ENCODE measurements around the gene BLOC1S4. TPM values are rescaled to one million over a fixed set of nuclear protein-coding genes. Genes with fewer than 3 reads are reported as not detected.

Gene BLOC1S4
- total RNA-seq, 1 experiment from 2014 or later: 14.9 TPM

DNA sequence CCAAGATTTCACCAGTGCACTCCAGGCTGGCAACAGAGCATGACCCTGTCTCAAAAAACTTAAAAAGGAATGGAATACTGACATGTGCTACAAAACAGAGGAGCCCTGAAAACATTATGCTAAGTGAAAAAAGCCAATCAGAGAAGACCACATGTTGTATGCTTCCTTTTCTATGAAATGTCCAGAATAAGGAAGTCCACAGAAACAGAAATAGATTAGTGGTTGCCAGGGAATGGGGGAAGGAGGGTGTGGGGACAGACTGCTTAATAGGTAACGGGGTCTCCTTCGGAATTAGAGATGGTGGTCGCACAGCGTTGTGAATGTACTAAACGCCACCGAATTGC, 36.5 kb downstream of the BLOC1S4 start:
- Histone ChIP-seq H2BK20ac (ENCODE audit: low read depth, low read length, poor library complexity, severe bottlenecking) (no peak overlapping the region), H4K8ac (replicated peaks; ENCODE audit: insufficient read length, low read depth, low read length) (no peak overlapping the region), H2AFZ (ENCODE audit: low read length) (no peak overlapping the region), H3K14ac (ENCODE audit: insufficient read depth, low read length) (no peak overlapping the region), H3K23ac (ENCODE audit: insufficient read length, low read depth, low read length) (no peak overlapping the region), H2BK5ac (ENCODE audit: insufficient read length, low read length) (no peak overlapping the region), H2BK120ac (ENCODE audit: low read depth, low read length, poor library complexity, severe bottlenecking) (no peak overlapping the region), H4K91ac (ENCODE audit: insufficient read length, low read depth, low read length) (no peak overlapping the region), H3K4me1 (ENCODE audit: insufficient read depth, low read length) (no peaks in the 10 kb centered on the region), H2BK12ac (ENCODE audit: insufficient read length, low read depth, low read length) (no peak overlapping the region), H3K27ac (ENCODE audit: insufficient read length, low read depth, low read length) (no peak overlapping the region), H2AK5ac (ENCODE audit: insufficient read length, low read length) (no peak overlapping the region), H3K9ac (ENCODE audit: extremely low read depth, insufficient read length, low read length) (no peak overlapping the region), H3K9me3 (ENCODE audit: control insufficient read depth, low read depth, low read length) (no peaks in the 10 kb centered on the region), H3K56ac (ENCODE audit: insufficient read length, low read depth, low read length) (no peak overlapping the region), H3K4ac (ENCODE audit: low read depth, low read length) (no peak overlapping the region), H3K18ac (ENCODE audit: insufficient read length, low read depth, low read length) (no peak overlapping the region), H4K20me1 (ENCODE audit: control insufficient read depth, insufficient read depth, insufficient read length) (no peaks in the 10 kb centered on the region), H2BK15ac (ENCODE audit: low read depth, low read length) (no peak overlapping the region), H4K5ac (ENCODE audit: insufficient read length, low read depth, low read length) (no peak overlapping the region), H3T11ph (ENCODE audit: low read length) (no peak overlapping the region), H3K23me2 (ENCODE audit: insufficient read length, low read depth, low read length, poor library complexity, severe bottlenecking) (no peaks in the 10 kb centered on the region), H3K79me1 (ENCODE audit: insufficient read depth, low read depth, low read length, poor library complexity, severe bottlenecking) (no peaks in the 10 kb centered on the region), H3K79me2 (ENCODE audit: insufficient read depth, low read length) (no peaks in the 10 kb centered on the region), H3K27me3 (ENCODE audit: insufficient read depth, low read length) (no peaks in the 10 kb centered on the region), H3K4me2 (ENCODE audit: insufficient read depth, insufficient read length, low read length) (no peak overlapping the region)
- peaks cover 0 to 3% of the 10 kb centered on the region in 2 experiments; a peak in 1 of 5 replicates for H3K9me3 Mint-ChIP-seq
- H3K27me3 Mint-ChIP-seq (ENCODE audit: low read depth): no peaks in the 10 kb centered on the region; the same call in 1 of the 2 replicates
- H3K4me1 Mint-ChIP-seq: peaks cover 7 to 17% of the 10 kb centered on the region in 2 experiments
- DNase-seq: no peak
- H3K36me3 Mint-ChIP-seq (ENCODE audit: insufficient read depth in 1 of 3, low read depth in 3 of 3): no peaks in the 10 kb centered on the region
- H3K4me3 Mint-ChIP-seq: no peak overlapping the region
- no CpG with 5 or more reads among the region's 6 CpGs for WGBS (ENCODE audit: extremely low coverage, insufficient read length, low lambda C conversion rate)
- no peak overlapping the region for H3K27ac Mint-ChIP-seq
- TF ChIP-seq, protein P1, sequence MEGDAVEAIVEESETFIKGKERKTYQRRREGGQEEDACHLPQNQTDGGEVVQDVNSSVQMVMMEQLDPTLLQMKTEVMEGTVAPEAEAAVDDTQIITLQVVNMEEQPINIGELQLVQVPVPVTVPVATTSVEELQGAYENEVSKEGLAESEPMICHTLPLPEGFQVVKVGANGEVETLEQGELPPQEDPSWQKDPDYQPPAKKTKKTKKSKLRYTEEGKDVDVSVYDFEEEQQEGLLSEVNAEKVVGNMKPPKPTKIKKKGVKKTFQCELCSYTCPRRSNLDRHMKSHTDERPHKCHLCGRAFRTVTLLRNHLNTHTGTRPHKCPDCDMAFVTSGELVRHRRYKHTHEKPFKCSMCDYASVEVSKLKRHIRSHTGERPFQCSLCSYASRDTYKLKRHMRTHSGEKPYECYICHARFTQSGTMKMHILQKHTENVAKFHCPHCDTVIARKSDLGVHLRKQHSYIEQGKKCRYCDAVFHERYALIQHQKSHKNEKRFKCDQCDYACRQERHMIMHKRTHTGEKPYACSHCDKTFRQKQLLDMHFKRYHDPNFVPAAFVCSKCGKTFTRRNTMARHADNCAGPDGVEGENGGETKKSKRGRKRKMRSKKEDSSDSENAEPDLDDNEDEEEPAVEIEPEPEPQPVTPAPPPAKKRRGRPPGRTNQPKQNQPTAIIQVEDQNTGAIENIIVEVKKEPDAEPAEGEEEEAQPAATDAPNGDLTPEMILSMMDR (conservative IDR thresholded peaks at IDR 0.05): no peak
